ENCODE data around the gene BEX5.
"Not testable (repeated sequence)": the region's sequence is repeated elsewhere in the genome, so short reads cannot be mapped to it uniquely, and the experiment has no call there.

Gene BEX5

GRCh38 chrX:102154900-102155805 is 624 bp downstream of the BEX5 start:
- no peaks in the 10 kb centered on the region; the same call in 1 of the 2 replicates for H3K9me3 ChIP-seq (ENCODE audit: control insufficient read depth, insufficient read depth, low read depth, low read length)
- no peak overlapping the region for H3K27ac ChIP-seq (ENCODE audit: extremely low read depth, low read depth, low read length)
- TF ChIP-seq ZEB2 (tag by site-specific recombination; IDR thresholded peaks at IDR 0.05) (no peak), SETDB1 (IDR thresholded peaks at IDR 0.05; ENCODE audit: insufficient read length, low read length) (no peak), ZNF280D (tag by site-specific recombination; IDR thresholded peaks at IDR 0.05) (no peak), TRIM28 (IDR thresholded peaks at IDR 0.05; ENCODE audit: borderline replicate concordance, low read length) (no peak), ZNF670 (tag by site-specific recombination; IDR thresholded peaks at IDR 0.05; ENCODE audit: low read depth) (no peak), ZSCAN23 (tag by site-specific recombination; IDR thresholded peaks at IDR 0.05) (no peak), ZNF544 (tag by site-specific recombination; IDR thresholded peaks at IDR 0.05) (no peak), SALL2 (tag by site-specific recombination; IDR thresholded peaks at IDR 0.05; ENCODE audit: borderline replicate concordance) (no peak)
- ChIA-PET CTCF (interaction anchor here (0.6 kb wide), 2 partner anchors 15 to 65 kb away, joined by 3 read pairs; no protein-coding TSS in a partner anchor), POLR2A (no interaction called here)
- H3K4me1 ChIP-seq (ENCODE audit: control insufficient read depth, insufficient read depth, low read length), result no peaks in the 10 kb centered on the region
- H3K4me3 ChIP-seq (ENCODE audit: low read depth, low read length), result peak overlapping the region; percentile 37
- no peaks in the 10 kb centered on the region for H3K36me3 ChIP-seq (ENCODE audit: control insufficient read depth in 2 of 2, insufficient read depth in 1 of 2, low read length in 2 of 2)

- no peaks in the 10 kb centered on the region for H3K4me1 ChIP-seq (ENCODE audit: control insufficient read depth, insufficient read depth, low read length)
- no peaks in the 10 kb centered on the region; the same call in 1 of the 2 replicates for H3K9me3 ChIP-seq (ENCODE audit: control insufficient read depth, insufficient read depth, low read depth, low read length)
- no peak overlapping the region for H3K27ac ChIP-seq (ENCODE audit: extremely low read depth, low read depth, low read length)
- POLR2A ChIA-PET, result no interaction called here
- no peak overlapping the region for H3K4me3 ChIP-seq (ENCODE audit: low read depth, low read length)
- no peaks in the 10 kb centered on the region for H3K36me3 ChIP-seq (ENCODE audit: control insufficient read depth in 2 of 2, insufficient read depth in 1 of 2, low read length in 2 of 2)
- CTCF ChIA-PET, result interaction anchor here (0.6 to 1.0 kb wide), 5 partner anchors 9 to 375 kb away, joined by 3 to 7 read pairs (median 3); no protein-coding TSS in a partner anchor
- TF ChIP-seq ZNF223 (tag by site-specific recombination; IDR thresholded peaks at IDR 0.05) (no peak), KLF9 (tag by site-specific recombination; IDR thresholded peaks at IDR 0.05; ENCODE audit: low read depth) (no peak), ZNF654 (tag by site-specific recombination; IDR thresholded peaks at IDR 0.05; ENCODE audit: low read depth) (0 out of 2 replicates have a peak, but pooled peaks have one; percentile 12)
Measured at GRCh38 chrX:102154218-102154860, 1.4 kb downstream of the BEX5 start.

GRCh38 chrX:102142274-102142673 is 13.5 kb downstream of the BEX5 start, which contains the start of gene TCEAL6:
TSS of gene TCEAL6 (minus strand) at chrX:102142481.
- H3K9me3 ChIP-seq (ENCODE audit: control insufficient read depth, insufficient read depth, low read depth, low read length); H3K4me1 ChIP-seq (ENCODE audit: control insufficient read depth, insufficient read depth, low read length); H3K36me3 ChIP-seq (ENCODE audit: control insufficient read depth in 2 of 2, insufficient read depth in 1 of 2, low read length in 2 of 2); POLR2A ChIA-PET; CTCF ChIA-PET; H3K4me3 ChIP-seq (ENCODE audit: low read depth, low read length); H3K27ac ChIP-seq (ENCODE audit: extremely low read depth, low read depth, low read length): not testable (repeated sequence)

GRCh38 chrX:102141631-102142030 is 14.1 kb downstream of the BEX5 start:
- H3K36me3 ChIP-seq (ENCODE audit: control insufficient read depth in 2 of 2, insufficient read depth in 1 of 2, low read length in 2 of 2); POLR2A ChIA-PET; H3K27ac ChIP-seq (ENCODE audit: extremely low read depth, low read depth, low read length); H3K4me3 ChIP-seq (ENCODE audit: low read depth, low read length); H3K9me3 ChIP-seq (ENCODE audit: control insufficient read depth, insufficient read depth, low read depth, low read length); H3K4me1 ChIP-seq (ENCODE audit: control insufficient read depth, insufficient read depth, low read length); CTCF ChIA-PET: not testable (repeated sequence)

- H3K9me3 ChIP-seq (ENCODE audit: control insufficient read depth, insufficient read depth, low read depth, low read length); H3K4me3 ChIP-seq (ENCODE audit: low read depth, low read length); H3K4me1 ChIP-seq (ENCODE audit: control insufficient read depth, insufficient read depth, low read length); POLR2A ChIA-PET; CTCF ChIA-PET; H3K27ac ChIP-seq (ENCODE audit: extremely low read depth, low read depth, low read length); H3K36me3 ChIP-seq (ENCODE audit: control insufficient read depth in 2 of 2, insufficient read depth in 1 of 2, low read length in 2 of 2): not testable (repeated sequence)
Measured at GRCh38 chrX:102140876-102141275, 14.9 kb downstream of the BEX5 start.
